Measurements from ENCODE around the gene RPS18. TPM values are rescaled to one million over a fixed set of nuclear protein-coding genes. Genes with fewer than 3 reads are reported as not detected.

The RPS18 gene
- total and polyA plus RNA-seq, 2 of the 13 experiments (the other 11 are each of a cell fraction or from before 2014, with no cell fraction given), result 3,896 to 5,806 TPM

GRCh38 chr6:33299237-33299944 lies 27.5 kb downstream of the RPS18 start (continued):
- TF ChIP-seq TCF12 (IDR thresholded peaks at IDR 0.05) (no peak), TCF12 (CRISPR knock-in tag; IDR thresholded peaks at IDR 0.05) (peak; percentile 97; the same call in 1 of the 2 replicates), ZNF782 (CRISPR knock-in tag; IDR thresholded peaks at IDR 0.05; ENCODE audit: borderline replicate concordance) (no peak), SIN3A (IDR thresholded peaks at IDR 0.05; ENCODE audit: borderline replicate concordance, low read depth, low read length) (peak; percentile 68; the same call in 1 of the 2 replicates), JUND (CRISPR knock-in tag; IDR thresholded peaks at IDR 0.05) (0 out of 2 replicates have a peak, but pooled peaks have one; percentile 73), ZNF598 (CRISPR knock-in tag; IDR thresholded peaks at IDR 0.05; ENCODE audit: borderline replicate concordance) (no peak; the same call in none of the 2 replicates), NONO (IDR thresholded peaks at IDR 0.05) (no peak), NONO (CRISPR knock-in tag; conservative IDR thresholded peaks at IDR 0.05) (peak; percentile 70; the same call in 1 of the 2 replicates), ZNF235 (CRISPR knock-in tag; IDR thresholded peaks at IDR 0.05; ENCODE audit: borderline replicate concordance) (0 out of 2 replicates have a peak, but pooled peaks have one; percentile 95), KLF12 (CRISPR knock-in tag; IDR thresholded peaks at IDR 0.05; ENCODE audit: borderline replicate concordance) (peak; percentile 37; the same call in 1 of the 2 replicates), ZNF777 (CRISPR knock-in tag; IDR thresholded peaks at IDR 0.05) (peak; percentile 98), ZNF75D (CRISPR knock-in tag; IDR thresholded peaks at IDR 0.05; ENCODE audit: borderline replicate concordance) (0 out of 2 replicates have a peak, but pooled peaks have one; percentile 58), GTF2F1 (IDR thresholded peaks at IDR 0.05; ENCODE audit: low read length) (no peak), U2AF2 (IDR thresholded peaks at IDR 0.05; ENCODE audit: low read depth, low read length) (no peak), PBX3 (CRISPR knock-in tag; IDR thresholded peaks at IDR 0.05; ENCODE audit: borderline replicate concordance) (0 out of 2 replicates have a peak, but pooled peaks have one; percentile 13), GLI4 (CRISPR knock-in tag; IDR thresholded peaks at IDR 0.05; ENCODE audit: borderline replicate concordance) (peak; percentile 87; the same call in 1 of the 2 replicates), ZNF224 (CRISPR knock-in tag; IDR thresholded peaks at IDR 0.05) (peak; percentile 84; the same call in 1 of the 2 replicates), KDM2A (CRISPR knock-in tag; IDR thresholded peaks at IDR 0.05; ENCODE audit: borderline replicate concordance, low read depth) (peak; percentile 100), MAFG (CRISPR knock-in tag; IDR thresholded peaks at IDR 0.05) (no peak), CHD4 (IDR thresholded peaks at IDR 0.05; ENCODE audit: borderline replicate concordance, low read length) (peak; percentile 57; the same call in 1 of the 2 replicates), ZNF484 (CRISPR knock-in tag; IDR thresholded peaks at IDR 0.05; ENCODE audit: borderline replicate concordance, low read depth) (no peak)
- TF ChIP-seq, protein P1, sequence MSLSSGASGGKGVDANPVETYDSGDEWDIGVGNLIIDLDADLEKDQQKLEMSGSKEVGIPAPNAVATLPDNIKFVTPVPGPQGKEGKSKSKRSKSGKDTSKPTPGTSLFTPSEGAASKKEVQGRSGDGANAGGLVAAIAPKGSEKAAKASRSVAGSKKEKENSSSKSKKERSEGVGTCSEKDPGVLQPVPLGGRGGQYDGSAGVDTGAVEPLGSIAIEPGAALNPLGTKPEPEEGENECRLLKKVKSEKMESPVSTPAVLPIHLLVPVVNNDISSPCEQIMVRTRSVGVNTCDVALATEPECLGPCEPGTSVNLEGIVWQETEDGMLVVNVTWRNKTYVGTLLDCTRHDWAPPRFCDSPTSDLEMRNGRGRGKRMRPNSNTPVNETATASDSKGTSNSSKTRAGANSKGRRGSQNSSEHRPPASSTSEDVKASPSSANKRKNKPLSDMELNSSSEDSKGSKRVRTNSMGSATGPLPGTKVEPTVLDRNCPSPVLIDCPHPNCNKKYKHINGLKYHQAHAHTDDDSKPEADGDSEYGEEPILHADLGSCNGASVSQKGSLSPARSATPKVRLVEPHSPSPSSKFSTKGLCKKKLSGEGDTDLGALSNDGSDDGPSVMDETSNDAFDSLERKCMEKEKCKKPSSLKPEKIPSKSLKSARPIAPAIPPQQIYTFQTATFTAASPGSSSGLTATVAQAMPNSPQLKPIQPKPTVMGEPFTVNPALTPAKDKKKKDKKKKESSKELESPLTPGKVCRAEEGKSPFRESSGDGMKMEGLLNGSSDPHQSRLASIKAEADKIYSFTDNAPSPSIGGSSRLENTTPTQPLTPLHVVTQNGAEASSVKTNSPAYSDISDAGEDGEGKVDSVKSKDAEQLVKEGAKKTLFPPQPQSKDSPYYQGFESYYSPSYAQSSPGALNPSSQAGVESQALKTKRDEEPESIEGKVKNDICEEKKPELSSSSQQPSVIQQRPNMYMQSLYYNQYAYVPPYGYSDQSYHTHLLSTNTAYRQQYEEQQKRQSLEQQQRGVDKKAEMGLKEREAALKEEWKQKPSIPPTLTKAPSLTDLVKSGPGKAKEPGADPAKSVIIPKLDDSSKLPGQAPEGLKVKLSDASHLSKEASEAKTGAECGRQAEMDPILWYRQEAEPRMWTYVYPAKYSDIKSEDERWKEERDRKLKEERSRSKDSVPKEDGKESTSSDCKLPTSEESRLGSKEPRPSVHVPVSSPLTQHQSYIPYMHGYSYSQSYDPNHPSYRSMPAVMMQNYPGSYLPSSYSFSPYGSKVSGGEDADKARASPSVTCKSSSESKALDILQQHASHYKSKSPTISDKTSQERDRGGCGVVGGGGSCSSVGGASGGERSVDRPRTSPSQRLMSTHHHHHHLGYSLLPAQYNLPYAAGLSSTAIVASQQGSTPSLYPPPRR (CRISPR knock-in tag; IDR thresholded peaks at IDR 0.05; ENCODE audit: borderline replicate concordance), result no peak; the same call in 1 of the 2 replicates
- TF ChIP-seq, protein P2, sequence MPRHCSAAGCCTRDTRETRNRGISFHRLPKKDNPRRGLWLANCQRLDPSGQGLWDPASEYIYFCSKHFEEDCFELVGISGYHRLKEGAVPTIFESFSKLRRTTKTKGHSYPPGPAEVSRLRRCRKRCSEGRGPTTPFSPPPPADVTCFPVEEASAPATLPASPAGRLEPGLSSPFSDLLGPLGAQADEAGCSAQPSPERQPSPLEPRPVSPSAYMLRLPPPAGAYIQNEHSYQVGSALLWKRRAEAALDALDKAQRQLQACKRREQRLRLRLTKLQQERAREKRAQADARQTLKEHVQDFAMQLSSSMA (CRISPR knock-in tag; IDR thresholded peaks at IDR 0.05), result peak; percentile 94; the same call in 1 of the 2 replicates

Data from HepG2 (cell line).